ENCODE data around the gene THEMIS.
"Not testable (repeated sequence)": the region's sequence is repeated elsewhere in the genome, so short reads cannot be mapped to it uniquely, and the experiment has no call there.

The THEMIS gene

DNA sequence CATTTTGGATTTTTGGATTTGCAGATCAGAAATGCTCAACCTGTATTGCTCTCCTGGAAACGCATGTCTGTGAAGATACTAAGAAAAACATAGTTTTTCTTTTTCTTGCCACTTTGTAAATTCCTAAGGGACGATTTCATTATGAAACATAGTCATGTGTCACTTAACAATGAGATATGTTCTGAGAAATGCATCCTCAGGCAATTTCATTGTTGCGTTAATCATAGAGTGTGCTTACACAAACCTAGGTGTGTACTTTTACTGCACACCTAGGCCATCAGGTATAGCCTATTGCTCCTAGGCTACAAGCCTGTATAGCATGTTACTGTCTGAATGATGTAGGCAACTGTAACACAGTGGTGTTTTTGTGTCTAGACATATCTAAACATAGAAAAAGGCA is 13.4 kb upstream of the THEMIS start:
- DNase-seq = no peak

DNA sequence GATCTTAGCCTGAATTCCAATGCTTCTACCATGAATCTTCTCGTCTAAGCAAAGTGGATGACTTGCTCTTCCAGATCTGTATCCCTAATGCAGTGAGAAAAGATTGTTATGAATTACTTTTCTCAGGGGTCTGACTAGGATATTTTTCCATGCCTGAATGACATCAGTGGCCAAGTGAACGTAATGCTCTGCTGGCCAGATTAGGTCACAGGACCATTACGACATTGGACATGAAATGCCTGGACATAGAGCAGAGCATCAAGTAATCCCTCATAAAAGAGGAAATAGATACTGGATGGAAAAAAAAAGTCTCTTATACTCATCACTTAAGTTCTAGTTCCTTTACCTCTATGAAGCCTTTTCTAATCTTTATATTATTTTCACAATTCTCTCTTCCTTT is 12.1 kb upstream of the THEMIS start:
- DNase-seq = no peak

DNA sequence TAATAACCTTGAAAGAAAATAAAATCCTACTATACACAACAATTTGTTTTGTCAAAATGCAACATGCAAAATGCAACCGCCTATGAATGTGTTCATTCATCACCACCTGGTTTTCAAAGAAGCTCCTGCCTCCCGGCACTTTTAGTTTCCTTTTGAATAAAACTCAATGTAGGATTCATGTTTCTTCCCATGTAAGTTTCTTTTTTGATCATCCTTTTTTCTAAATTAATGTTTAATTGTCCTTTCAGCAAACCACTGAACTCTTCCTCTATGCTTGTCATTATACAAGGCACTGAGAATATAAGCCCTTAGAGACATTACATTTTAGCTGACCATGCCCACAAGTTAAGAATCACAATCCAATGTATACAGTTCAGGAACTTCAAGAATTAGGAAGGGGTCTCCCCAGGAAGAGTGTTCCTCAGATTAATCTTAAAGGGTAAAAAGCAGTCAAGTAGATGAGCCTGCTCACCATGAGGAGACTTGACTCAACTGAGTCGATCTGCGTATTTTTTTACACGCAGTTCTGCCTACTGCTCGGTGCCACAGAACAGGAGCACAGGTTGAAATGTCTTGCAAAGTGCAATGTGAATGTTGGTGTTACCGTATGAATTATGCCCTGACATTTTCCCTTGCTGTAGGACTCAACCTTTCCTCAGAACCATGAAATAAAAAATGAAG is 7.2 kb upstream of the THEMIS start:
- DNase-seq = no peak

DNA sequence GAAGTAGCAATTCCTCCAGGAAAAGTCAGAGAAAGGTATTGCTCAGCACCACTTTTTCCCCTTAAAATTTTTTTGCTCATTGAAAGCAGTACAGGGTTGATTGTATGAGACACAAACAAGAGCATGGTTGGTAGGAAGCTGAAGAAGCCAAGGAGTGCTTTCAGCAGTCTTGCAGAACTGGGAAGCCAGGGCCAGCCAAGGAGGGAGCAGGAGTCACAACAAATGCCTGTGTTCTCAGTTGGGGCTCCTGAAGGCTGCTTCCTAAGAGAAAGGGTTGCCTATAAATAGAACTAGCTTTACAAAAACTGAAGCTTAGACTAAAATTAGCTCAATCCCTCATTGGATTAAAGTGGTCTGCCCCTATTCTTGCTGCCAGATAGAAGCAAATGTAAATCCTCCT is 3.3 kb upstream of the THEMIS start:
- DNase-seq = no peak

DNA sequence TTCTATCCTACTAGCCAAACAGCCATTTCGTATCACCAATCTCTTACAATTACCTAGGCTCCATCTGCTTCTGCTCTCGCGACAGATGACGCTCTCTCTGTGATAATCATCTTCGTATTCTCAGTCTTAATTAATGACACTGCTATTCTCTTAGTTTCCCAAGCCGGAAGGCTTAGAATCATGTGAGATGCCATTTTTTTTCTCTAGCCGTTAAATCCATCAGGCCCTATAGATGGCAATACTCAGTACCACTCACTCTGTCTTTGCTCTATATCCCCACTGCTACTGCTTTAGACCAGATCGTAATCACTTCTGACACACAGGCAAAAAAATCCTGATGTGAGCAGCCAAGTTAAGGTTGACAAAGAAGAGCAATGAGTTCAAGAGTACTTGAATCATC is 2.1 kb upstream of the THEMIS start:
- DNase-seq = no peak

DNA sequence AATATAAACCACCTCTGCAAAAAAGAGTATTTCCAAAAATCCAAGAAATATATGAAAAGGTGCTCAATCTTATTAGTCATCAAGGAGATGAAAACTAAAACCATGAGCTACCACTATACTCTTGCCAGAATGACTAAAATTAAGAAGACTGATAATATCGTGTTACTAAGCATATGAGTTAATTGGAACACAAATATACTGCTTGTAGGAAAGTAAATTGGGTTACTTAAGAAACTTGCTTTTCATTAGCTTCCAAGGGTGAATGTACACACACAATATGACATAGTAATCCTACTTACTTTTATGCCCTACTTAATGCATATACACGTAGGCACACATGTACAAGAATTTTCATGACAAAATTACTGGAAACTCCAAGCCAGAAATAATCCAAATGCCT is 3.4 kb downstream of the THEMIS start:
- DNase-seq = no peak

DNA sequence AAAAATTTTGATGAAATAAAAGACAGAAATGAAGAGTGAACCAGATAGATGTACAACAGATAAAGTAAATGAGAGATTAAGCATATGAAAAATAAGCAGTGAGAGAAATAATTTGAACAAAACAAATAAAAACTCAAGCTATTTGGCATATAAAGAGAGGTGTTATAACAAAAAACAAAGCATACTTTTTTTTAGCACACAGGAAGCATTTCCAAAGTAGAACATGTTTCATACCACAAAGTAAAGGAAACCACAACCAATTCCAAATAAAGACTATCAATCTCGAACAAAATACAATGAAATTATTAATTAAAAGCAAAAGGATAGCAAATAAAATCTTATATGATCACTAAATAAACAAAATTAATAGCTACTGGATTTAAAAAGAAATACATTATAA is 6.8 kb downstream of the THEMIS start:
- DNase-seq = no peak

DNA sequence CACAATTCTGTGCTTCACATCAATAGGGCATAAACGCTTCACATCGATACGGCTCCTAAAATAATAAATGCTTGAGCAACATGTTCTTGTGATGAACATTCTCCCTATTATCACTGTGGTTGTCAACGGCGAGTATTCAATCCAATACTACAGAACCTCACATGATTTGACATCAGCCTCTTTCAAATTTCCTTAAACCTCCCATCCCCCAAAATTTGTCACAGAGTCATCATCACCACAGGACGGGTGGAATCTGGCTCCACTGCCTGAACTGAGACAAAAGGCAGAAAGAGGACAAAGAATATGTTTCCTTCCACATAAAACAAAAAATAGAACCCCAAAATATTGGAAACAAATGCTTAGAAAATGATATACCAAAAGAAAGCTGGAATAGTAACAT is 7.3 kb downstream of the THEMIS start:
- DNase-seq = no peak

DNA sequence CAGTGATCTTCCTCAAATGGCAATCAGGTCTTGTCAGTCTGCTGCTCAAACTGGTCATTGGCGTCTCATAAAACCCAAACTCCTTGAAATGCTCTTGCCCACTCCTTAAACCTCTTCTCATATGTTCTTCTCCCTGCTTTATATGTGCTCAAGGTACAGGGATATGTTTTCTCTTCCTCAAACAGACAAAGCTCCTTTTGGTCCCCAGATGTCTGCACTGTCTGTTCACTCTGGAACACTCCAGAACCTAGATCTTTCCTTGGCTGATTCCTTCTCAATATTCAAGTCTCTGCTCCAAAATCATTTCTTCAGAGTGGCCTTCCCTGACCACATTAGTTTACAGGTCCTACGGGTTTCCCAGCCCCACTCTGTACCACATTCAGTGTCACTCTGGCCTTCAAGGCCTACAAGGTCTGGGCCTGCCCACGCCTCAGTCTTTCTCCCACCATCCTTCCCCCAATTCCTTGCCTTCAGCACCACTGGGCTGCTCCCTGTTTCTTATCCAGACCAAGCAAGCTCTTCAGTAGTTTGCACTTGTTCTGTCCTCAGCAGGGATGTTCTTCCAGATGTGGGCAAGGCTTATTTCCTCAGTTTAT is 9.0 kb downstream of the THEMIS start:
- no peak for DNase-seq

DNA sequence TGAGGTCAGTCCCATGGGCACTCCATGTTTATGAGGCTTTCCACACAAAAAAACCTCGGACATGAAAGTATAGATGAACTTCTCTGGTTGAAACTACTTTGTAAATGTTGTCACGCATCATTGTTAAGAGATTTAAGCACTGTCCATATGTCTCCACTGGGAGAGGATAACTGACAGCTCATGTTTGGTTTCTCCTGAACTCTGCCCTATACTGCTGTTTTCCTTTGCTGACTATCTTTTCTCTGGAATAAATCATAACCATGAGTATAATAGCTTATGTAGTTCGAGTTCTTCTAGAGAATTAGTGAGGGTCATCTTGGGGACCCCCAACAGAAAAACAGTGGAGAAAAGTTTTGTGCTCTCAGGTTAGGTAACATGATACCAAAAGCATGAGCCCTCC is 14.3 kb downstream of the THEMIS start:
- DNase-seq = no peak

DNA sequence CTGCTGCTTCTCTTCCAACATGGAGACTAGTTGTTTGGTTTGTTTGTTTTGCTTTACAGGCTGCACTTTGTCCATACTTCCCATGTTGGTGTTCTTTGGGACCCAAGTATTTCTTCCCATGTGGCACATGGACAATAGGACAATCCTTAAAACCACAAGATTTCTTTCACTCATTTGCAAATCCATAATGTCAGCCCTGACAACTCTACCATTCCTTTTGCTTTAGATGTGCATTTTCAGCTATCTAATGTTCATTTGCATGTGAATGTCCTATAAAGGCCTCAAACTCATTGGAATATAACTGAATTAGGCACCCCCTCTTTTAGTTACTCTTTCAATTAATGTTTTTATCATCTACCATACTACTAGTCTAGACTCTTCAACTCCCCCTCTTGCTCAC is 16.7 kb downstream of the THEMIS start:
- DNase-seq = no peak

DNA sequence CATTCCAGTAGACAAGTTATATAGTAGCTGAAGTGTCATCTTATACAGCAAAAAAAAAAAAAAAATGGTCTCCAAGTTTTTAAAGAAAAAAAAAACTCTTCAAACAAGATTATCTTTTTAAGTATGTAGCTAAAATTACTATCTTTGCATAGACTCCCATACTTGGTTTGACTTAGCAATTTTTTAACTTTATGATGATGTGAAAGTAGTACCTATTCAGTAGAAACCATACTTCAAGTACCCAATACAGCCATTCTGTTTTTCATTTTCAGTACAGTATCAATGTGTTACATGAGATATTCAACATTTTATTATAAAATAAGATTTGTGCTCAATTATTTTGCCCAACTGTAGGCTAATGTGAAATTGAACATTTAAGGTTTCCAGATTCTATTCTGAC is 18.9 kb downstream of the THEMIS start:
- not testable (repeated sequence) for DNase-seq

DNA sequence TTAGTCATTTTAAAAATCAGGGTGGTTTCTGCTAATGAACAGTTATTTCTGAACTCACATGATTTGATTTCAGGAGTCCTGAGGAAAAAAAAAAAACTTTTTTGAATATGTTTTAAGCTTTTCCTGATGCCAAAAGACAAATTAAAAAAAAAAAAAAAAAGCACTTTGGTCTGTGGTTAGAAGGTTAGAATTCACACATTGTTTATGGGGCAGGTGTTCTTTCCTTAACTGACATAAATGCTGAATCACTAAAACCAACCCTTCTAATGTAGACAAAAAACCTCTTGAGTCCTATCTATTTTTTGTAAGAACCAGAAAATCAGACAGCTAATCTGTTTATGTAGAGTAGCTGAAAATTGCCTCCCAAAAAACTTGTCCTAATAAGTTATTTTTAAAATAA is 20.4 kb downstream of the THEMIS start:
- no peak for DNase-seq

DNA sequence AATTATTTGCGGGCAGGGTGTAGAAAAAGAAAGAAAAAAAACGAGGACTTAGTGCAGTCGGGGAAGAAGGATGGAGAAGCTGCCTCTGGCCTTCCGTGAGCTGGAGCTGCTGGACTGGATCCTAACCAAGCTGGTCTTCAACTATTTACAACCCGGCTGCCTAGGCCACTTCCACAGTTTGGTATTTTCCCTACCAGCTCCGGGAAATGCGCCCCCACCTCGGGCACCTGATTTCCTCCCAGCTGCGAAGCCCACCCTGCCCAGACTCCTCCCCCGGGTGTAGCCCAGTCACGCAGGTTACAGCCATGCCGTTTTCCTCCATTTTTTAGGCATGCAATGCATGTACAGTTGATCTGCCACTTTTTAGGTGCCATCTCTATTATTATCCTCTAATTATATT is 21.2 kb downstream of the THEMIS start:
- DNase-seq = no peak

DNA sequence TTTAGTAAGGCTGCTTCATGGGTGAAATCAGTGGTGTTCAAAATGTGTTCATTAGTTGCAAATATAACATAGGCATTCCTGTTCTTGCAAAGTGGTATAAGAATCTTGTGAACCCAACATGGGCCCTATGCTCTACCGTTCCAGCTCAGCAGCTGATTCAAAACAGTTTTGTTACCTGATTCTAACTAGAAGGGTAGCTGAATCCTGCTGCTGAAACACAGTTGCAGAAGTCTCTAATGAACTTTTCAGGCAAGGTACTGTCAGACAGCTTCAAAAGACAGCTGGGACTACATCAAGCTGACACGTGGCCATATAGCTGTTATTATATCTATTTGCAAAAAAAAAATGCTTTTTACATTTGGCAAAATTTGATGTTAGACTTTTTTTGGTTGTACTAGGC is 22.7 kb downstream of the THEMIS start:
- no peak for DNase-seq

DNA sequence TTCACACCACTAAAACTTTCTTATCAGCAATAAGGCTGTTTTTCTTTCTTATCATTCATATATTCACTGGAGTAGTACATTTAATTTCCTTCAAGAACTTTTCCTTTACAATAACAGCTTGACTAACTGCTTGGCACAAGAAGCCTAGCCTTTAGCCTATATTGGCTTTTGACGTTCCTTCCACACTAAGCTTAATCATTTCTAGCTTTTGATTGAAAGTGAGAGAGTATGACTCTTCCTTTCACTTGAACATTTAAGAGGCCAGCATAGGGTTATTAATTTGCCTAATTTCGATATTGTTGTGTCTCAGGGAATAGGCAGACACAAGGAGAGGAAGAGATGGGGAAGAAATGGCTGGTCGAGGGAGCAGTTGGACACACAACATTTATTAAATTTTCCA is 23.6 kb downstream of the THEMIS start:
- no peak for DNase-seq

DNA sequence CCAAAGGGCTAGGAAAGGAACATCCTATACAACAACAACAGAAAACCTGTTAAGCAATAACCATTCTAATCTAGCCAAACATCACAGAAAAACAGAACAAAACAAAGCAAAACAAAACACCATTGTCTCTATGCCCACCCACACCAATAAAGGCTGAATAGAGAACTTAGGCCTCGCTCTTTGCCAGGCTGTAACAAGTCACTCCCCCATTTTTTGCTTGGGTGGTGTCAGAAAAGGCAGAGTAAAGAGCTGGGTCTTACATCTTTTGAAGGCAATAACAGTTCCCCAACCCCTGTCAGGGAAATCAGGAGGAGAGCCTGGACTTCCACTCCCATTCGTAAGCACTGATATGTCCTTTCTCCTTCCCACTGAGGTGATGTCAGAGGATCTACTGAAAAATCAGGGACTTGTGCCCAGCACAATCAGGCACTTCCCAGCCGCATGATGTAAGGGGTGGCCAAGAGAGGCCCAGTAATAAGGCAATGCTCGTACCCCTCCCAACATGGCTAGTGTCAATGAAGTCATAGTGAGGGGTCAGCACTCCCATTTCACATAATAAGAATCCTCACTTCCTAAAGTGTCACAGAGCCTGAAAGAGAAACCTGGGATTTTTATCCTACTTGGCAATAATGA is 31.0 kb downstream of the THEMIS start:
- no peak for DNase-seq

DNA sequence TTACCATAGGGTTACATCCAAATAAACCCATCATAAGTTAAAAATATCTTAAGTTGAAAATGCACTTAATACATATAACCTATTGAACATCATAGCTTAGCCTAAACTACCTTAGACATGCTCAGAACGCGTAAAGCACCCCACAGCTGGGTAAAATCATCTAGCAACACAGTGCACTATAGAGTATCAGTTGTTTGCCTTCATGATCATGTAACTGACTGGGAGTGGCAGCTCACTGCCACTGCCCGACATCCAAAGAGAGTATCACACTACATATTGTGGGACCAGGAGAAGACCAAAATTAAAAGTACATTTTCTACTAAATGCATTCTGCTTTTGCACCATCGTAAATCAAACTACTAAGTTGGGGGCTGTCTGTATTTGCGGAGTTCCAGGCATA is 31.7 kb downstream of the THEMIS start:
- no peak for DNase-seq

DNA sequence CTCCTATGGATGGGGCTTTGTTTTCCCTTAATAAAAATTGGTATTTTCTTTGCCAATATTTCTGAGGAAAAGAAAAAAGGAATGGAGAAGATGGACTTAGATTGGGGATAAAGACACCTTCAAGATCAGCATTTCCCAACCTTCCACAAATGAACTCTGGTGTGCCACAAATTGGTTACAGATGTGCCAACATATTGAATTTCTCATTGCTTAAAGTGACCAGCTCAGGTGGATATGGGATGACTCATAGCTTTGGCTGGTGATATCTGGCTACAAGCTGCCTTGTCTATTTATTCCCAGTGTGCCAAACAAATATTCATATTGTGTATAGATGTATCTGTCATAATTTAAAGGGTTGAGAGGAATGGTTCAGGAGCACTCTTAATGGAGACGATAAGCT is 32.5 kb downstream of the THEMIS start:
- no peak for DNase-seq

DNA sequence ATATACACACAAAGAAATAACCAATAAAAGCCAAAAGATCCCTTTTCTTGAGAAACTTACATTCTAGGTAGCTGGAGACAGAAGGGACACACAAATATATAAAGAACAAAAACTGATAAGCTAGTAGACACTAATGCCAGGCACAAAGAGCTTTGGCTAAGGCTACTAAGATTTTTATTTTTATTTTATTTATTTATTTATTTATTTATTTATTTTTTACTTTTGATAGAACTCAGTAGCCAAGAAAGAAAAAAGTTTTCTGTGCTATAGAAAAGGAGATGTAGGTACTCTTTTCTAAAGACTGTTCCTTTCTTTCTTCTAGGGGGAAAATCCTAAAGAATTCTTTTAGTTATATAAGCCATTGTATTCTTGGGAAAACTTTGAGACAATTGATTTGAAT is 34.1 kb downstream of the THEMIS start:
- DNase-seq = no peak

DNA sequence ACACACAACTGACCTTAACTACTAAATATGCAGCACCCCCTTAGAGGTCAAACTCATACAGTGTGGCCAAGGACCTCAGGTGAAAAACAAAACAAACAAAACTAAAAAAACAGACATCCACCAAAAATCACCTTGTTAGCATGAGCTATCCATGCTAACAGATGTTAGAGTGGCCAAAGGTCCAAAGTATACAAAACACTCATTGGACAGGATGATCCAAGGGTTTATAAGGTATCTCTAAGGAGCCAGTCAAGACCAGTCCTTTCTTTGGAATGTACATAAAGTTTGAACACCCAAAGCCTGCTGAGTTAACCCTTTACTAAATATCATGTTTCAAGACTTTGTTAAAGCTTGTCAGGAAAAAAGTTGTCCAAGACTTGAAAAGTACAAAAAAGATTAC is 35.8 kb downstream of the THEMIS start:
- no peak for DNase-seq

DNA sequence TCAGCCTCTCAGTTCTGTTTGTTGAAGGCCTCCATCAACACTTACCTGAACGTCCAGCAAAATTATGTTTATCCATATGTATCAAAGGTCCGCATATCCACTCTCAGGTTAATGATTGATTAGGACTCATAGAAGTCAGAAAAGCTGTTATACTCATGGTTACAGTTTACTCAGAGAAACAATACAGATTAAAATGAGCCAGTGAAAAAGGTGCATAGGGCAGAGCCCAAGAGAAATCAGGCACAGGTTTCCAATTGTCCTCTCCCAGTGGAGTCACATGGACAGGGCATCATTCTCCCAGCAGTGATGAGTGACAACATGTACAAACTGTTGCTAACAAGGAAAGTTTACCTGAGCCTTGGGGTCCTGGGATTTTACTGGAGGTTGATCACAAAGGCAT is 36.2 kb downstream of the THEMIS start:
- no peak for DNase-seq

DNA sequence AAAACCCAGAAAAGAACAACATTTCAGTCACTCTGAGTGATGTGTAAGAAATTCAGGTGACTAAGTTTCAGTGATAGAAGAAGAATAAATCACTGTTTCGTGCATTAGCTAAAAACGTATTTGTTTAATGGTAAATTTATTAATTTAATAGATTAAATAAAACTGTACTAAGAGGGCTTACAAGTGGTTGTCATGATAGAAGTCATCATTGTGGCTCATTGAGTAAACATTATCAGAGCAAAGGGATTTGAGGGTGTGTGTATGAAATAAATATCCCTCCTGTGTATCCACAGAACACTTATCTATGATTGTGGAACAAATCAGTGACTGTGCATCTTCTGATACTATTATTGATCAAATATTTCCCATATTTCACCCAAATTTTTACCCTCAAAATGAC is 40.1 kb downstream of the THEMIS start:
- DNase-seq = no peak

DNA sequence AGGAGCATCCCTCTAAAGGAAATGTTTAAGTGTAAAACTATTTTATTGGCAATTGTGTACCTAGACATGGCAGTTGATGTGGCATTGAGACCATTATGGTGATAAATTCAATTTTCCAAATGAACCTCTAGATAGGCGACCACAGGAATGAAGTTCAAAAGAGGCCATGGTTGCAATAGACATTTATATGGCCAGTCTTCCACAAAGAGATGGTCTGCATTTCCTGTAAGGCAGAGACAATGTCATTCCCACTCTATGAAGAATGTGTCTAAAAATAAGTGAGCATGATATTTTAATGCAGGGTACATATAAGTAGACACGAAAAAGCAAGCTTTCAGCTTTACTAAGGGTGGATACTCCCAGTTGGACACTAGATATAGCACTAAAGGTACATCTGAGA is 40.9 kb downstream of the THEMIS start:
- no peak for DNase-seq
